NK-92 treated with Interleukin-12 subunit alpha and Interleukin-12 subunit beta, amount 100 ng/mL, for 24 hours (cell line): ENCODE measurements around the gene PITPNM1.

Experiments used
- DNase-seq: peaks from one replicate; lab custom pipeline; 2025; lab: John Stamatoyannopoulos, UW

PITPNM1 gene

GRCh38 chr11:67503119-67504004, 1.8 kb downstream of the PITPNM1 start:
- DNase-seq = no peak

GRCh38 chr11:67502328-67502979, 2.7 kb downstream of the PITPNM1 start:
- DNase-seq = no peak

- no peak for DNase-seq
Measured at GRCh38 chr11:67501854-67502253, 3.3 kb downstream of the PITPNM1 start.

GRCh38 chr11:67500831-67501715, 4.1 kb downstream of the PITPNM1 start:
- DNase-seq = no peak

- no peak for DNase-seq
Measured at GRCh38 chr11:67500484-67500821, 4.7 kb downstream of the PITPNM1 start.

- no peak for DNase-seq
Measured at GRCh38 chr11:67499808-67500483, 5.2 kb downstream of the PITPNM1 start.

GRCh38 chr11:67498544-67498972, 6.6 kb downstream of the PITPNM1 start:
- DNase-seq = no peak

GRCh38 chr11:67497656-67498291, 7.4 kb downstream of the PITPNM1 start:
- DNase-seq = no peak

GRCh38 chr11:67496113-67496512, 9.1 kb downstream of the PITPNM1 start:
- DNase-seq = no peak

GRCh38 chr11:67495234-67496005, 9.7 kb downstream of the PITPNM1 start:
- DNase-seq = no peak

GRCh38 chr11:67494371-67495233, 10.6 kb downstream of the PITPNM1 start:
- DNase-seq = no peak

GRCh38 chr11:67493548-67494370, 11.4 kb downstream of the PITPNM1 start:
- no peak for DNase-seq

GRCh38 chr11:67492801-67493547, 12.2 kb downstream of the PITPNM1 start:
- DNase-seq = no peak

GRCh38 chr11:67492069-67492727, 13.0 kb downstream of the PITPNM1 start:
- DNase-seq = no peak

GRCh38 chr11:67491276-67492068, 13.7 kb downstream of the PITPNM1 start:
- DNase-seq = no peak

- no peak for DNase-seq
Measured at GRCh38 chr11:67490727-67491065, 14.5 kb downstream of the PITPNM1 start.
